GM19324 (cell line): ENCODE measurements around the gene CCDC196.

Source experiments
- ATAC-seq: cut with Tn5 transposase; IDR thresholded peaks from one replicate; pipeline ENCODE4 v1.9.1; 2021; ENCODE audit warnings: mild to moderate bottlenecking, moderate library complexity; ENCODE audit not compliant: unreplicated experiment, low FRiP score

CCDC196 gene

GRCh38 chr14:66485910-66486421, at the start of gene CCDC196:
CCDC196 (plus strand) TSS chr14:66486371; CDS start chr14:66486503, 132 bp downstream.
- no peak for ATAC-seq

- ATAC-seq: no peak
Measured at GRCh38 chr14:66440801-66441200, 45.4 kb upstream of the CCDC196 start.

GRCh38 chr14:66442953-66443571, 43.1 kb upstream of the CCDC196 start:
- no peak for ATAC-seq

GRCh38 chr14:66443785-66444184, 42.4 kb upstream of the CCDC196 start:
- ATAC-seq: no peak

DNA sequence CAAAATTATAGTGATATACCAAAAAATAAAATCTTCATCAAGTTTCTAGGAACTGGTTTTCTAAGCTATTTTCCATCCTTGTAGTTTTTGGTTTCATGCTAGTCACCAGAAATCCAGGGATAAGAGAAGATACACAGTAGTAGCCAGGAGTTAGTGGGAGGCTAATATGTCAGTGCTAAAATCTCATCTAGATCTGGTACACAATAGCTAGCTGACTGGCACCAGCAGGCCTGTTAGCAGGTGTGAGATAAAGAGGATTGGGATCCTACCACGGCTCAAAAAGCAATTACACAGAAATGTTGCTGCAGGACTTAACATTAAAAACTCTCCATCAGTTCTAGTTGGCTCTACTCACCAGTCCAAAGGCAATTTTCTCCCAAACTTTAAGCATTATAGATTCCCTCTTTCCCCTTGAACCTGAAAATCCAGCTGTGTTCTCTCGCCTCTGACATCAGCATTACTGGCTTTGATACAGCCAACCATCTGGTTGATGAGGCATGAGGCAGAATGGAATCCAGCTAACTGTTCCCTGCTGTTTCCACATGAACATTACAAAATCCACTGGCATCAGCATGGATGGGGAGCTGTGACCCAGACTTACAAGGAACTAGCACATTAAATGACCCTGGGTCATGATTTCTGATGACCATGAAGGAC, 41.8 kb upstream of the CCDC196 start:
- ATAC-seq: no peak

GRCh38 chr14:66445936-66446335, 40.2 kb upstream of the CCDC196 start:
- no peak for ATAC-seq

GRCh38 chr14:66453469-66453868, 32.7 kb upstream of the CCDC196 start:
- no peak for ATAC-seq

DNA sequence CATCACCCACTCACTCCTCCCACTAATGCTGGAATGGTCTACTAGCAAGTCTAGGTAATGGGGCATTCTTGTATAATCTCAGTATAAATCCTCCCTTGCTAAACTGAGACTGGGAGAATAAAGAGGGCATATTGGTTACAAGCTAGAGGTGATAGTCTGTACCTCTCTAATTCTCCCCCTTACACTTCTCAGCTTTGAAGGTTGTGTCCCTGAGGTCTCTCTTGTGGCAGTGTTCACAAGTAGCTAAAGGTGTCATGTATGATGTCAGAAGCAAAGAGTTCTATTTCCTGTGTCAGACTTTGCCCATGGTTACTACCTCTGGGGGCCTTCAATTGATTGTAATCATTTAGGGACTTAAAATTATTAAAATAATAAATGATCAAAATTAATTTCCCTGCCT, 26.6 kb upstream of the CCDC196 start:
- no peak for ATAC-seq

DNA sequence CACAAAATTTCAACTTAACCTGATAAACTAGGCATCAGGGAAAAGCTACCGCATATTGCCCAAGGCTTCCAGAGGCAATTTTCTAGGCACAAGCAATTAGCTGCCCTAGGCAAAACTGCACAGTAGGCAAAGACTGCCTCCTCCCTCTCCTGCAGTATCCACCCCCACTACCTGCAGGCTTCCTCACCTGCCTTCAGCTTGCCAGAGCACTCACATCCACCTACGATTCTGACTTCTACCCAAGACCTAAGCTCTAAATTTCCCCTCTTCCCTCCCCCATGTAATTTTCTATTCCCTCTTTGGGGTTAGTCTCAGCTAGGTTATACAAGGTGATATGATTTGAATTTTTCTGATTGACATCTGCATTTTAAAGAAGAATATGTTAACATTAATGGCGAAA, 21.9 kb upstream of the CCDC196 start:
- ATAC-seq: no peak

- ATAC-seq: no peak
Measured at GRCh38 chr14:66468778-66469367, 17.3 kb upstream of the CCDC196 start.

DNA sequence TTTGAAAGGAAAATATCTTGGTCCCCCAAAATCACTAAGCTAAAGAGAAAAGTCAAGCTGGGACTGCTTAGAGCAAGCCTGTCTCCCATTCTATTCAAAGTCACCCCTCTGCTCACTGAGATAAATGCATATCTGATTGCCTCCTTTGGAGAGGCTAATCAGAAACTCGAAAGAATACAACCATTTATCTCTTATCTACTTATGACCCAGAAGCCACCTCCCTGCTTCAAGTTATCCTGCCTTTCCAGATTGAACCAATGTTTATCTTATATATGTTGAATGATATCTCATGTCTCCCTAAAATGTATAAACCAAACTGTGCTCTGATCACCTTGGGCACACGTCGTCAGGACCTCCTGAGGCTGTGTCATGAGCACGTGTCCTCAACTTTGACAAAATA, 14.6 kb upstream of the CCDC196 start:
- no peak for ATAC-seq

DNA sequence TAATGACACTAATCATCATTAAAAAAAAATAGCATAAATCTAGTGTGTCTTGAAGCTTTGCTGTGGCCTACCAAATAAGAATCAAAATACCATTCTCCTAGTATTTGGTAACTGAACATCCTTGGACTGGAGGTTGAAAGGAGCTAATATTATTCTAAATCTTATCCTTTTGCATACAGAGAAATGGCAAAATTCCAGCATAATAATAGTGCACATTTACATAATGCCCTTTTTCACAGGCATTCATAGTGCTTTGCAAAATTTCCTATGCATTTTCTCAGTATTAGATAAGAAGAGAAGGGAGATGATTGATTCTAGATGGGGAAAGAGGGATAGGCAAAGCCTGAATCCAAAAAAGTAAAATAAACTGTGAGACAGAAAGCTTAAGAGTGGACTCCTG, 13.9 kb upstream of the CCDC196 start:
- no peak for ATAC-seq

DNA sequence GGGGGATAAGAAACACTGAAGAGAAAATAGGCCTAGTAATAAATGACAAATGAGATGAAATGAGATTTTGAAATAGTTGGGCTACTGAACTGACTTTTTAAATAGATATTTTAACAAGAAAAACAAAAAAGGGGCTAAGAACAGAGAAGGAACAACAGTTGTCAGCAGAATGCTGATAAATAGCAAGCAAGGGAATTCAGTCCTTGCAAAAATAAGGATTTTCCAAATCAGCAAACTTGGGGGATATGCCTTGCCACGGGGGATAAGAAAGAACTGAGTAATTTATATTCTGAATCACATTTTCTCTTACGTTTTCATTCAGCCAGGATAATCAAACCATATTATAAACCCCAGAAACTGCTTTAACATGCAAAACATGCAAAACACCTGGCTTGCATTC, 12.9 kb upstream of the CCDC196 start:
- no peak for ATAC-seq

DNA sequence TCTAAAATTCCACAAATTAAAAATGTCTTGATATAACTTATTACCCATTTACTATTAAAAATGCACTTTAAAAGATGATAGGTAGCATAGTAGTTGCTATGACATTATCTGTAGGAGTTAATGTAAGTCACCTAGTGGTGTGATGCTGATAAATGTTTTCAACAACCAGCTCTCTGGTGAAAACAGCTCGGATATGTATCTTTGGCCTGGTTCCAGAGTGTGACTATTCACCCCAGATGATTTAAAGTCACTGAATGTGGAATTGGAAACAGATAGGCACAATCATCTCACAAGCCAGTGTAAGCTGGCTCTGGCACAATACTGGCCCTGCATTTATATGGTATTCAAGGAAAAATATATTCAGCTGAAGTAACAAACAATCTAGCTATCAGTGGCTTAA, 9.2 kb upstream of the CCDC196 start:
- ATAC-seq: no peak

DNA sequence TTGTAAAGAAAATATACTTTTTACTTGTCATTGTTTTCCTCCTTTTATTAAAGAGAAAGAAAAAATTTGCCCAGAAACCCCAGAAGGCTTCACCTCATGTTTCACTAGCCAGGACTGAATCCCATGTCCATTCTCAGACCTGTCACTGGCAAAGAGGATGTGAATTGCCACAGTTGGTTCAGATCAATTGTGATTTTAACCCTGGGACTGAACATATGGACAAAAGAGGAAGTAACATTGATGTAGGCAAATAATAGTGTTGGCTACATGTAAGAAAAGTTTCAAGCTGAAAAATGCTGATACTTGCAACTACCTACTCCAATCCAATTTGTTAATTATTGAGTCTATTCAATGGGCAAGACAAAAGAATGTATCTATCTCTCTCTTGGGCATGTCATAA, 8.6 kb upstream of the CCDC196 start:
- no peak for ATAC-seq

- ATAC-seq: no peak
Measured at GRCh38 chr14:66482873-66483272, 3.3 kb upstream of the CCDC196 start.

- no peak for ATAC-seq
Measured at GRCh38 chr14:66483322-66483721, 2.8 kb upstream of the CCDC196 start.

- ATAC-seq: no peak
Measured at GRCh38 chr14:66485029-66485428, 1.1 kb upstream of the CCDC196 start.

GRCh38 chr14:66487164-66487563, 993 bp downstream of the CCDC196 start:
- no peak for ATAC-seq

GRCh38 chr14:66490143-66491111, 4.3 kb downstream of the CCDC196 start:
- ATAC-seq: no peak

GRCh38 chr14:66493750-66494149, 7.6 kb downstream of the CCDC196 start:
- ATAC-seq: no peak
